ENCODE results near the gene PIK3C3.

The PIK3C3 gene

DNA sequence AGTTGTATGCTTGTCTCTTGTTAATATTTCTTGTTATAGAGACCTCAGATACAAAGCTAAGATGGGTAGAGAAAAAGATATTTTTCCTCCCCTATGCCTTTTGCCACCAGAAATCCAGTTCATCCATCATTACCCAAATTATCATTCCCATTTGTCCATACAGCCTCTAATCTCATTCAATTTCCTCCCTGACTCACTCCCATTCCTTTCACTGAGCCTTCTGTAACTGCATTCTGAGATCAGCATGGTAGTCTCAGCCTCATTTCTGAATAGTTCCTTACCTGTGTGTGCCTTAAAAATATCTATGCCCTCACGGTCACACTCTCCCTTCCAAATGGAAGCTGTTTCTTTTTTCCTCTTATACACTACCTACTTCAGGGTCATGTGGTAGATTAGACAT, 15.7 kb upstream of the PIK3C3 start (continued):
- TF ChIP-seq, protein P1, sequence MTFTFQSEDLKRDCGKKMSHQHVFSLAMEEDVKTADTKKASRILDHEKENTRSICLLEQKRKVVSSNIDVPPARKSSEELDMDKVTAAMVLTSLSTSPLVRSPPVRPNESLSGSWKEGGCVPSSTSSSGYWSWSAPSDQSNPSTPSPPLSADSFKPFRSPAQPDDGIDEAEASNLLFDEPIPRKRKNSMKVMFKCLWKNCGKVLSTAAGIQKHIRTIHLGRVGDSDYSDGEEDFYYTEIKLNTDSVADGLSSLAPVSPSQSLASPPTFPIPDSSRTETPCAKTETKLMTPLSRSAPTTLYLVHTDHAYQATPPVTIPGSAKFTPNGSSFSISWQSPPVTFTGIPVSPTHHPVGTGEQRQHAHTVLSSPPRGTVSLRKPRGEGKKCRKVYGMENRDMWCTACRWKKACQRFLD (tag by site-specific recombination; IDR thresholded peaks at IDR 0.05) = no peak
- TF ChIP-seq, protein P2, sequence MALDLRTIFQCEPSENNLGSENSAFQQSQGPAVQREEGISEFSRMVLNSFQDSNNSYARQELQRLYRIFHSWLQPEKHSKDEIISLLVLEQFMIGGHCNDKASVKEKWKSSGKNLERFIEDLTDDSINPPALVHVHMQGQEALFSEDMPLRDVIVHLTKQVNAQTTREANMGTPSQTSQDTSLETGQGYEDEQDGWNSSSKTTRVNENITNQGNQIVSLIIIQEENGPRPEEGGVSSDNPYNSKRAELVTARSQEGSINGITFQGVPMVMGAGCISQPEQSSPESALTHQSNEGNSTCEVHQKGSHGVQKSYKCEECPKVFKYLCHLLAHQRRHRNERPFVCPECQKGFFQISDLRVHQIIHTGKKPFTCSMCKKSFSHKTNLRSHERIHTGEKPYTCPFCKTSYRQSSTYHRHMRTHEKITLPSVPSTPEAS (tag by site-specific recombination; IDR thresholded peaks at IDR 0.05) = no peak
- TF ChIP-seq, protein P3, sequence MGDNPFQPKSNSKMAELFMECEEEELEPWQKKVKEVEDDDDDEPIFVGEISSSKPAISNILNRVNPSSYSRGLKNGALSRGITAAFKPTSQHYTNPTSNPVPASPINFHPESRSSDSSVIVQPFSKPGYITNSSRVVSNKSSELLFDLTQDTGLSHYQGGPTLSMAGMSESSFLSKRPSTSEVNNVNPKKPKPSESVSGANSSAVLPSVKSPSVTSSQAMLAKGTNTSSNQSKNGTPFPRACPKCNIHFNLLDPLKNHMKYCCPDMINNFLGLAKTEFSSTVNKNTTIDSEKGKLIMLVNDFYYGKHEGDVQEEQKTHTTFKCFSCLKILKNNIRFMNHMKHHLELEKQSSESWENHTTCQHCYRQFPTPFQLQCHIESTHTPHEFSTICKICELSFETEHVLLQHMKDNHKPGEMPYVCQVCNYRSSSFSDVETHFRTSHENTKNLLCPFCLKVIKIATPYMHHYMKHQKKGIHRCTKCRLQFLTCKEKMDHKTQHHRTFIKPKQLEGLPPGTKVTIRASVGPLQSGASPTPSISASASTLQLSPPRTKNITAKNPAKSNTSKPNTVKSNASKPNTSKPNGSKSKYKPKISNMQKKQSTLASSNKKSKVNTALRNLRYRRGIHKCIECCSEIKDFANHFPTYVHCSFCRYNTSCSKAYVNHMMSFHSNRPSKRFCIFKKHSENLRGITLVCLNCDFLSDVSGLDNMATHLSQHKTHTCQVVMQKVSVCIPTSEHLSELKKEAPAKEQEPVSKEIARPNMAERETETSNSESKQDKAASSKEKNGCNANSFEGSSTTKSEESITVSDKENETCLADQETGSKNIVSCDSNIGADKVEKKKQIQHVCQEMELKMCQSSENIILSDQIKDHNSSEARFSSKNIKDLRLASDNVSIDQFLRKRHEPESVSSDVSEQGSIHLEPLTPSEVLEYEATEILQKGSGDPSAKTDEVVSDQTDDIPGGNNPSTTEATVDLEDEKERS (tag by site-specific recombination; IDR thresholded peaks at IDR 0.05) = no peak
- TF ChIP-seq ZNF202 (tag by site-specific recombination; IDR thresholded peaks at IDR 0.05; ENCODE audit: borderline replicate concordance) (no peak), ZNF324 (tag by site-specific recombination; IDR thresholded peaks at IDR 0.05) (no peak), SCRT2 (tag by site-specific recombination; IDR thresholded peaks at IDR 0.05) (no peak), ZNF274 (IDR thresholded peaks at IDR 0.05; ENCODE audit: low read length) (no peak), ZNF274 (tag by site-specific recombination; IDR thresholded peaks at IDR 0.05; ENCODE audit: borderline replicate concordance) (no peak), ZNF510 (tag by site-specific recombination; IDR thresholded peaks at IDR 0.05; ENCODE audit: insufficient replicate concordance) (no peak), ZNF404 (tag by site-specific recombination; IDR thresholded peaks at IDR 0.05) (no peak)
- TF ChIP-seq, protein P4, sequence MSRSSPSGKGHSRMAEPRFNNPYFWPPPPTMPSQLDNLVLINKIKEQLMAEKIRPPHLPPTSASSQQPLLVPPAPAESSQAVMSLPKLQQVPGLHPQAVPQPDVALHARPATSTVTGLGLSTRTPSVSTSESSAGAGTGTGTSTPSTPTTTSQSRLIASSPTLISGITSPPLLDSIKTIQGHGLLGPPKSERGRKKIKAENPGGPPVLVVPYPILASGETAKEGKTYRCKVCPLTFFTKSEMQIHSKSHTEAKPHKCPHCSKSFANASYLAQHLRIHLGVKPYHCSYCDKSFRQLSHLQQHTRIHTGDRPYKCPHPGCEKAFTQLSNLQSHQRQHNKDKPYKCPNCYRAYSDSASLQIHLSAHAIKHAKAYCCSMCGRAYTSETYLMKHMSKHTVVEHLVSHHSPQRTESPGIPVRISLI (tag by site-specific recombination; IDR thresholded peaks at IDR 0.05) = no peak

DNA sequence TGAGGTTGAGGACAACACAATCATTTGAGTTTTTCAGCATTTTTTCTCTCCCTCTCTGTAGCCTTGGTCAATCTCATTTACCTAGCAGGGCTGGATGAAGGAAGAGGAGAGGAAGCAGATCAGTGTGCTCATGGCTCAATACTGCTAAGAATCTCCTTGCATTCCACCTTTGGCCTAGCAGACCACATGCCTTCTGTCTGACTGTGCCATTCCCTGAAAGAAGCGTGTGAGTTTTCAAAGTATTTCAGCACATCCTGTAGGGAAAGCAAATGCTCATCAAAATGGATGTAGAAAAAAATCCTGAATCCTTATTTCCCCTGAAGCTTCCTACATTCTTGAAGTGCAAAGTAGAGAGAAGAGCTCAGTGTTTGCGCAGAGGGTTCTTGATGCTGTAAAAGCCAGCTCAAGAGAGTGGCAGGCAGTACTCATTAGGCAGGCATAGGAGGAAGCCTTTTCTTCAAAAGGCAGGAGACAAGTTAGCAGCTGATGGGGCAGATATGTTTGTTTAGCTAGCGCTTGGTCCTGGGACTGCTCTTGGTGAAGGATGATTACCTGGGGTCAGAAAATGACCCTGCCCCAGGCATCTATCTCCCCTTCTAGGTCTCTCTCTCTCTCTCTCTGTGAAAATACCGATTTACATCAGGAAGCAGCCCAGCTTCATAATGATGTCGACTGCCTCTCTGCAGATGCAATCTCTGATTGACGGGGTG, 14.4 kb upstream of the PIK3C3 start:
- no peaks in the 10 kb centered on the region for H3K9me3 ChIP-seq (ENCODE audit: control insufficient read depth, insufficient read depth, low read depth, low read length)
- no peak overlapping the region for H3K27ac ChIP-seq (ENCODE audit: extremely low read depth, low read depth, low read length)
- POLR2A ChIA-PET = no interaction called here
- CTCF ChIA-PET = no interaction called here
- no peaks in the 10 kb centered on the region for H3K4me1 ChIP-seq (ENCODE audit: control insufficient read depth, insufficient read depth, low read length)
- no peak overlapping the region for H3K4me3 ChIP-seq (ENCODE audit: low read depth, low read length)
- H3K36me3 ChIP-seq (ENCODE audit: control insufficient read depth in 2 of 2, insufficient read depth in 1 of 2, low read length in 2 of 2) = no peaks in the 10 kb centered on the region
- TF ChIP-seq, protein P5, sequence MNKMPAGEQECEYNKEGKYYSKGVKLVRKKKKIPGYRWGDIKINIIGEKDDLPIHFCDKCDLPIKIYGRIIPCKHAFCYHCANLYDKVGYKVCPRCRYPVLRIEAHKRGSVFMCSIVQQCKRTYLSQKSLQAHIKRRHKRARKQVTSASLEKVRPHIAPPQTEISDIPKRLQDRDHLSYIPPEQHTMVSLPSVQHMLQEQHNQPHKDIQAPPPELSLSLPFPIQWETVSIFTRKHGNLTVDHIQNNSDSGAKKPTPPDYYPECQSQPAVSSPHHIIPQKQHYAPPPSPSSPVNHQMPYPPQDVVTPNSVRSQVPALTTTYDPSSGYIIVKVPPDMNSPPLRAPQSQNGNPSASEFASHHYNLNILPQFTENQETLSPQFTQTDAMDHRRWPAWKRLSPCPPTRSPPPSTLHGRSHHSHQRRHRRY (tag by site-specific recombination; IDR thresholded peaks at IDR 0.05) = no peak
- TF ChIP-seq, protein P6, sequence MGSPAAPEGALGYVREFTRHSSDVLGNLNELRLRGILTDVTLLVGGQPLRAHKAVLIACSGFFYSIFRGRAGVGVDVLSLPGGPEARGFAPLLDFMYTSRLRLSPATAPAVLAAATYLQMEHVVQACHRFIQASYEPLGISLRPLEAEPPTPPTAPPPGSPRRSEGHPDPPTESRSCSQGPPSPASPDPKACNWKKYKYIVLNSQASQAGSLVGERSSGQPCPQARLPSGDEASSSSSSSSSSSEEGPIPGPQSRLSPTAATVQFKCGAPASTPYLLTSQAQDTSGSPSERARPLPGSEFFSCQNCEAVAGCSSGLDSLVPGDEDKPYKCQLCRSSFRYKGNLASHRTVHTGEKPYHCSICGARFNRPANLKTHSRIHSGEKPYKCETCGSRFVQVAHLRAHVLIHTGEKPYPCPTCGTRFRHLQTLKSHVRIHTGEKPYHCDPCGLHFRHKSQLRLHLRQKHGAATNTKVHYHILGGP (tag by site-specific recombination; IDR thresholded peaks at IDR 0.05) = no peak
- TF ChIP-seq ZNF324 (tag by site-specific recombination; IDR thresholded peaks at IDR 0.05) (no peak), ZNF423 (tag by site-specific recombination; IDR thresholded peaks at IDR 0.05) (no peak), ZFP41 (tag by site-specific recombination; IDR thresholded peaks at IDR 0.05; ENCODE audit: borderline replicate concordance) (no peak), TRIM28 (IDR thresholded peaks at IDR 0.05; ENCODE audit: borderline replicate concordance, low read length) (no peak), ZNF433 (tag by site-specific recombination; IDR thresholded peaks at IDR 0.05; ENCODE audit: low read depth) (no peak), ZBTB21 (tag by site-specific recombination; IDR thresholded peaks at IDR 0.05) (no peak), MEIS1 (CRISPR knock-in tag; IDR thresholded peaks at IDR 0.05; ENCODE audit: borderline replicate concordance) (no peak), ZIC2 (tag by site-specific recombination; IDR thresholded peaks at IDR 0.05) (no peak), HOXC10 (CRISPR knock-in tag; IDR thresholded peaks at IDR 0.05) (no peak)
- TF ChIP-seq, protein P7, sequence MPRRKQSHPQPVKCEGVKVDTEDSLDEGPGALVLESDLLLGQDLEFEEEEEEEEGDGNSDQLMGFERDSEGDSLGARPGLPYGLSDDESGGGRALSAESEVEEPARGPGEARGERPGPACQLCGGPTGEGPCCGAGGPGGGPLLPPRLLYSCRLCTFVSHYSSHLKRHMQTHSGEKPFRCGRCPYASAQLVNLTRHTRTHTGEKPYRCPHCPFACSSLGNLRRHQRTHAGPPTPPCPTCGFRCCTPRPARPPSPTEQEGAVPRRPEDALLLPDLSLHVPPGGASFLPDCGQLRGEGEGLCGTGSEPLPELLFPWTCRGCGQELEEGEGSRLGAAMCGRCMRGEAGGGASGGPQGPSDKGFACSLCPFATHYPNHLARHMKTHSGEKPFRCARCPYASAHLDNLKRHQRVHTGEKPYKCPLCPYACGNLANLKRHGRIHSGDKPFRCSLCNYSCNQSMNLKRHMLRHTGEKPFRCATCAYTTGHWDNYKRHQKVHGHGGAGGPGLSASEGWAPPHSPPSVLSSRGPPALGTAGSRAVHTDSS (tag by site-specific recombination; IDR thresholded peaks at IDR 0.05) = no peak
- TF ChIP-seq, protein P8, sequence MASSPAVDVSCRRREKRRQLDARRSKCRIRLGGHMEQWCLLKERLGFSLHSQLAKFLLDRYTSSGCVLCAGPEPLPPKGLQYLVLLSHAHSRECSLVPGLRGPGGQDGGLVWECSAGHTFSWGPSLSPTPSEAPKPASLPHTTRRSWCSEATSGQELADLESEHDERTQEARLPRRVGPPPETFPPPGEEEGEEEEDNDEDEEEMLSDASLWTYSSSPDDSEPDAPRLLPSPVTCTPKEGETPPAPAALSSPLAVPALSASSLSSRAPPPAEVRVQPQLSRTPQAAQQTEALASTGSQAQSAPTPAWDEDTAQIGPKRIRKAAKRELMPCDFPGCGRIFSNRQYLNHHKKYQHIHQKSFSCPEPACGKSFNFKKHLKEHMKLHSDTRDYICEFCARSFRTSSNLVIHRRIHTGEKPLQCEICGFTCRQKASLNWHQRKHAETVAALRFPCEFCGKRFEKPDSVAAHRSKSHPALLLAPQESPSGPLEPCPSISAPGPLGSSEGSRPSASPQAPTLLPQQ (tag by site-specific recombination; IDR thresholded peaks at IDR 0.05) = no peak
